ENCODE results near the gene GJA4. TPM values are rescaled to one million over a fixed set of nuclear protein-coding genes. Genes with fewer than 3 reads are reported as not detected.
"Not testable (repeated sequence)": the region's sequence is repeated elsewhere in the genome, so short reads cannot be mapped to it uniquely, and the experiment has no call there.

The GJA4 gene
- total and polyA plus RNA-seq, 2 experiments from 2014 or later: 2.5 to 3.7 TPM

DNA sequence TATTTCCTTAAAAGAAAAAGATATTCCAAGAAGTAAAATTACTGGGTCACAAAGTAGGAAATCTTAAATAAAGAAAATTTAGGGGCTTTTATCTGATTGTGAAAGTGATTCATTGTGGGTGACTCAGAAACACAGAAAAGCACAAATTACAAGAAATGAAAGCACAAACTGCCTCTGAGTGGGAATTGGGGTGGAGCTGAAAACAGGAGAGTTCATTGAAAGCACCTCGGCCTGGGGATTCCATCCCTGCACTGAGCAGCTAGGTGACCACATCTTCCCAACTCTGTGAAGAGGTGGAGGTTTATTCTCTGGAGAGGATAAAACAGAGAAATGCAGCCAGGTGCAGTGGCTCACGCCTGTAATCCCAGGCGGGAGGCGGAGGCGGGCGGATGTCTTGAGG, 7.4 kb downstream of the GJA4 start:
- TF ChIP-seq EZH2 (IDR thresholded peaks at IDR 0.05; ENCODE audit: borderline replicate concordance): no peak
- no peaks in the 10 kb centered on the region for H3K4me1 ChIP-seq (ENCODE audit: insufficient read depth)
- H4K20me1 ChIP-seq (ENCODE audit: insufficient read depth, poor library complexity, severe bottlenecking): no peaks in the 10 kb centered on the region
- H2AFZ ChIP-seq: no peak overlapping the region
- H3K27ac ChIP-seq: no peak overlapping the region
- no peaks in the 10 kb centered on the region for H3K36me3 ChIP-seq (replicated peaks; ENCODE audit: insufficient read depth, low read depth)
- H3K4me3 ChIP-seq: no peak overlapping the region
- no peaks in the 10 kb centered on the region for H3K9me2 ChIP-seq (replicated peaks; ENCODE audit: insufficient read depth)
- no peak for DNase-seq (ENCODE audit: low spot score)
- no peaks in the 10 kb centered on the region for H3K79me2 ChIP-seq
- H3K9me3 ChIP-seq (ENCODE audit: low read depth): no peaks in the 10 kb centered on the region
- H3K27me3 ChIP-seq: no peaks in the 10 kb centered on the region
- WGBS (ENCODE audit: low lambda C conversion rate, missing lambda C conversion rate): 91% methylated on average over 6 of the region's 6 CpGs
- no peak overlapping the region for H3K4me2 ChIP-seq

DNA sequence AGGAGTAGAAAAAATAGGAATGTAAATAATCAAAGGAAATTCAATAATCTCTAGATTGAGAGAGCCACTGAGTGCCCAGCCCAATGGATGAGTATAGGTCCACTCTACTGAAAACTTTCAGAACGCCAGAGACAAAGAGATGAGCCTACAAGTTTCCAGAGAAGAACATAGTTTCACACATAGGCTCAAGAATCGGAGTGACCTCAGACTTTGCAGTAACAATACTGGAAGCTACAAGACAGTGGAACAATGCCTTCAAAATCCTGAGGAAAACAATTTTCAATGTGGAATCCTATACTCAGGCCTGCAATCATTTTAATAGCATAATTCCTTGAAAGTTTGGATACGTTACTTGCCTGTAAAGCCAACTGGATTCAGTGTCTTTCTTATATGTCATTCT, 11.0 kb downstream of the GJA4 start:
- 94% methylated on average over 3 of the region's 3 CpGs for WGBS (ENCODE audit: low lambda C conversion rate, missing lambda C conversion rate)

DNA sequence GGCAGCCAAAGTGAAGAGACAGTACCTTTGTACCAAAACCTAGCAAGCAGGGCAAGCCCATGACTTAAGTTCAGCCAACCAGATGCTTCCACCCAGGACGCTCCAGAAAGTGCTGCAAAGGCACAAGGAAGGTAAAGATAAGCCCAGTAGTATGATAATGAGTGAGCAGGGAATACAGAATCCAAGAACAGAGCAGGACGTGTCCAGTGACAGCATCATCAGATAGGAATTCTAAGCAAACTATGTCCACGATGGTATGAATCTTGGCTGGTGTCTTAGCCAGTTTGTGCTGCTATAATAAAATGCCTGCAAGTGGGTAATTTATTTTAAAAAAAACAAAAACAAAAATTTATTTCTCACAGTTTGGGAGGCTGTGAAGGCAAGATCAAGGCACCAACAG, 13.6 kb downstream of the GJA4 start:
- H3K79me2 ChIP-seq: no peaks in the 10 kb centered on the region
- WGBS (ENCODE audit: low lambda C conversion rate, missing lambda C conversion rate): 50% methylated on average over 3 of the region's 3 CpGs
- H3K36me3 ChIP-seq (replicated peaks; ENCODE audit: insufficient read depth, low read depth): no peaks in the 10 kb centered on the region
- H3K4me2 ChIP-seq: no peak overlapping the region
- no peaks in the 10 kb centered on the region for H3K9me2 ChIP-seq (replicated peaks; ENCODE audit: insufficient read depth)
- H3K9me3 ChIP-seq (ENCODE audit: low read depth): no peaks in the 10 kb centered on the region
- no peak for TF ChIP-seq EZH2 (IDR thresholded peaks at IDR 0.05; ENCODE audit: borderline replicate concordance)
- TF ChIP-seq, protein P1, sequence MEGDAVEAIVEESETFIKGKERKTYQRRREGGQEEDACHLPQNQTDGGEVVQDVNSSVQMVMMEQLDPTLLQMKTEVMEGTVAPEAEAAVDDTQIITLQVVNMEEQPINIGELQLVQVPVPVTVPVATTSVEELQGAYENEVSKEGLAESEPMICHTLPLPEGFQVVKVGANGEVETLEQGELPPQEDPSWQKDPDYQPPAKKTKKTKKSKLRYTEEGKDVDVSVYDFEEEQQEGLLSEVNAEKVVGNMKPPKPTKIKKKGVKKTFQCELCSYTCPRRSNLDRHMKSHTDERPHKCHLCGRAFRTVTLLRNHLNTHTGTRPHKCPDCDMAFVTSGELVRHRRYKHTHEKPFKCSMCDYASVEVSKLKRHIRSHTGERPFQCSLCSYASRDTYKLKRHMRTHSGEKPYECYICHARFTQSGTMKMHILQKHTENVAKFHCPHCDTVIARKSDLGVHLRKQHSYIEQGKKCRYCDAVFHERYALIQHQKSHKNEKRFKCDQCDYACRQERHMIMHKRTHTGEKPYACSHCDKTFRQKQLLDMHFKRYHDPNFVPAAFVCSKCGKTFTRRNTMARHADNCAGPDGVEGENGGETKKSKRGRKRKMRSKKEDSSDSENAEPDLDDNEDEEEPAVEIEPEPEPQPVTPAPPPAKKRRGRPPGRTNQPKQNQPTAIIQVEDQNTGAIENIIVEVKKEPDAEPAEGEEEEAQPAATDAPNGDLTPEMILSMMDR (IDR thresholded peaks at IDR 0.05; ENCODE audit: poor library complexity): no peak
- TF ChIP-seq EZH2phosphoT487 (IDR thresholded peaks at IDR 0.05; ENCODE audit: low read depth, severe bottlenecking, unreplicated experiment): no peak
- no peaks in the 10 kb centered on the region for H4K20me1 ChIP-seq (ENCODE audit: insufficient read depth, poor library complexity, severe bottlenecking)
- no peak for DNase-seq (ENCODE audit: low spot score)
- no peaks in the 10 kb centered on the region for H3K4me1 ChIP-seq (ENCODE audit: insufficient read depth)
- H3K27ac ChIP-seq: no peak overlapping the region
- no peak overlapping the region for H2AFZ ChIP-seq
- H3K27me3 ChIP-seq: no peaks in the 10 kb centered on the region
- no peak overlapping the region for H3K4me3 ChIP-seq

More for the DNA sequence above, 11.0 kb downstream of the GJA4 start:
- no peaks in the 10 kb centered on the region for H3K9me3 ChIP-seq (ENCODE audit: low read depth)
- no peaks in the 10 kb centered on the region for H3K4me1 ChIP-seq (ENCODE audit: insufficient read depth)
- TF ChIP-seq EZH2phosphoT487 (IDR thresholded peaks at IDR 0.05; ENCODE audit: low read depth, severe bottlenecking, unreplicated experiment) (no peak), EZH2 (IDR thresholded peaks at IDR 0.05; ENCODE audit: borderline replicate concordance) (no peak)
- TF ChIP-seq, protein P1 (IDR thresholded peaks at IDR 0.05; ENCODE audit: poor library complexity): no peak
- no peak overlapping the region for H3K27ac ChIP-seq
- H3K4me2 ChIP-seq: no peak overlapping the region
- DNase-seq (ENCODE audit: low spot score): no peak
- no peaks in the 10 kb centered on the region for H3K9me2 ChIP-seq (replicated peaks; ENCODE audit: insufficient read depth)
- H3K4me3 ChIP-seq: no peak overlapping the region
- no peaks in the 10 kb centered on the region for H3K36me3 ChIP-seq (replicated peaks; ENCODE audit: insufficient read depth, low read depth)
- no peak overlapping the region for H2AFZ ChIP-seq
- H3K79me2 ChIP-seq: no peaks in the 10 kb centered on the region
- H4K20me1 ChIP-seq (ENCODE audit: insufficient read depth, poor library complexity, severe bottlenecking): no peaks in the 10 kb centered on the region
- H3K27me3 ChIP-seq: no peaks in the 10 kb centered on the region

DNA sequence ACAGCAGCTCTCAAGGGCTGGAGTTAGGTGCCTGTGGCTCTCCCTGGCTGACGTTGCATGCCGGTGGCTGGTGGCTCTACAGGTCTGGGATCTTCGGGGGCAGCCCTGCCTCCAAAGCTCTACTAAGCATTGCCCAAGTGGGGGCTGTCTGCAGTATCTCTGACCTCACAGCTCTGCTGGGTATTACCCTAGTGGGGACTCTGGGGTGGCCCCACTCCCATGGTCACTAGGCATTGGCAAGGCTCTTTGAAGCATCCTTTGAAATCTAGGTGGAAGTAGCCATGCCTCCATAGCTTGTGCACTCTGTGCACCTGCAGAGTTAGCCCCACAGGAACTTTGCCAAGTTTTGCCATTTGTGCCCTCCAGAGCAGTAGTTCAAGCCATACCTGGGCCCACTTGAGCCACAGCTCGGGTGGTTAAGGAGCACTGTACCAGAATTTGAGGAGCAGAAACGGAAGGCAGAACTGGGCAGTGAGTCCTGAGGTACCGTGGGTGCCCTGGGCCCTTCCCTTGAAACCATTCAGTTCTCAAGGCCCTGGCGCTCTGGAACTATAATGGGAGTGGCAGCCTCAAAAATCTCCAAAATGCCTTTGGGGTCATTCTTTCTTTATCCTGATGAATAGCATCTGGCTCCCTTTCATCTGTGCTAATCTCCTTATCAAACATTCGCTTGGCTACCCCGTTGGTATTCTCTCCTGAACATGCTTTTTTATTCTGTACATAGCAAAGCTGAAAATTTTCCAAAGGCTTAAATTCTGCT, 15.4 kb downstream of the GJA4 start:
- TF ChIP-seq EZH2 (IDR thresholded peaks at IDR 0.05; ENCODE audit: borderline replicate concordance) (no peak), EZH2phosphoT487 (IDR thresholded peaks at IDR 0.05; ENCODE audit: low read depth, severe bottlenecking, unreplicated experiment) (no peak)
- TF ChIP-seq, protein P1 (IDR thresholded peaks at IDR 0.05; ENCODE audit: poor library complexity): no peak

DNA sequence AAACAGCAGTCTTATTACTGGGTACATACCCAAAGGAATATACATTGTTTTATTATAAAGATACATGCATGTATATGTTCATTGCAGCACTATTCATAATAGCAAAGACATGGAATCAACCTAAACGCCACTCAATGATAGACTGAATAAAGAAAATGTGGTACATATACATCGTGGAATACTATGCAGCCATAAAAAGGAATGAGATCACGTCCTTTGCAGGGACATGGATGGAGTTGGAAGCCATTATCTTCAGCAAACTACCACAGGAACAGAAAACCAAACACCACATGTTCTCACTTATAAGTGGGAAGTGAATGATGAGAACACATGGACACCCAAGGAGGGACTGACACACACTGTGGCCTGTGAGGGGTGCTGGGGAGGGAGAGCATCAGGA, 18.0 kb downstream of the GJA4 start:
- H3K4me1 ChIP-seq (ENCODE audit: insufficient read depth); H3K27ac ChIP-seq; H3K9me2 ChIP-seq (replicated peaks; ENCODE audit: insufficient read depth); H3K36me3 ChIP-seq (replicated peaks; ENCODE audit: insufficient read depth, low read depth); H3K4me3 ChIP-seq; H3K79me2 ChIP-seq; H2AFZ ChIP-seq; H3K4me2 ChIP-seq; DNase-seq (ENCODE audit: low spot score); H3K9me3 ChIP-seq (ENCODE audit: low read depth); H4K20me1 ChIP-seq (ENCODE audit: insufficient read depth, poor library complexity, severe bottlenecking); H3K27me3 ChIP-seq: not testable (repeated sequence)
- 88% methylated on average over 3 of the region's 3 CpGs for WGBS (ENCODE audit: low lambda C conversion rate, missing lambda C conversion rate)

More for the DNA sequence above, 15.4 kb downstream of the GJA4 start:
- no peak overlapping the region for H2AFZ ChIP-seq
- no peak overlapping the region for H3K4me2 ChIP-seq
- H3K9me2 ChIP-seq (replicated peaks; ENCODE audit: insufficient read depth): no peaks in the 10 kb centered on the region
- no peaks in the 10 kb centered on the region for H3K9me3 ChIP-seq (ENCODE audit: low read depth)
- 77% methylated on average over 9 of the region's 9 CpGs for WGBS (ENCODE audit: low lambda C conversion rate, missing lambda C conversion rate)
- DNase-seq (ENCODE audit: low spot score): no peak
- H3K27me3 ChIP-seq: no peaks in the 10 kb centered on the region
- no peaks in the 10 kb centered on the region for H3K79me2 ChIP-seq
- H3K4me1 ChIP-seq (ENCODE audit: insufficient read depth): no peaks in the 10 kb centered on the region
- H3K27ac ChIP-seq: no peak overlapping the region
- no peaks in the 10 kb centered on the region for H3K36me3 ChIP-seq (replicated peaks; ENCODE audit: insufficient read depth, low read depth)
- H3K4me3 ChIP-seq: no peak overlapping the region
- no peaks in the 10 kb centered on the region for H4K20me1 ChIP-seq (ENCODE audit: insufficient read depth, poor library complexity, severe bottlenecking)
